MM.1S (cell line): ENCODE results near the gene DNAJC28.

ENCODE experiments used
- EZH2 ChIP-seq: fragments of 300-600 bp; sonication (generic); optimal IDR thresholded peaks from 2 replicates; pipeline ENCODE3; 2017; ENCODE audit warnings: low read depth, mild to moderate bottlenecking, antibody characterized with exemption, low read length, mixed read lengths
- EZH2phosphoT487 ChIP-seq: fragments of 300-600 bp; sonication (generic); IDR thresholded peaks from 2 replicates; pipeline ENCODE4 v1.6.1; 2018; ENCODE audit warnings: antibody characterized with exemption, low read length
- TF ChIP-seq, protein P1 (sequence below): fragments of 300-600 bp; sonication (generic); IDR thresholded peaks from 2 replicates; pipeline ENCODE4 v1.5.1; 2016; ENCODE audit warnings: antibody characterized with exemption, low read length, mixed read lengths

DNA sequence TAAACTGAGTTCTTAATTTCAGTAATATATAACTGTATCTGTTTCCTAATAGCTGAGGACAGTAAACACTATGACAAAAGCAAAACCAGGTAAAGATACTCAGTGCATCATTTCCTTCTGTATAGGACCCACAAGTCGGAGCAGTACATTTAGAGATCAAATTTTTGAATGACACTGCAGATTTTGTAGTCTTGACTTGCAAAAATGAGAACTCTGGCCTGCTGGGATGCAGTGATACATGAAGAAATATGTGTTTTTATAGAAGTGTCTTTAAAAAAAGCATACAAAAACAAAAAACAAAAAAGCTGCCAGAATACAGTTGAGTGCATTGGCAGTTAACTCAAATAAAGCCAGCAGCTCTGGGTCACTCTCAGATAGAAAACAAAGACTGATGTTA, 31.4 kb upstream of the DNAJC28 start:
- TF ChIP-seq, protein P1, sequence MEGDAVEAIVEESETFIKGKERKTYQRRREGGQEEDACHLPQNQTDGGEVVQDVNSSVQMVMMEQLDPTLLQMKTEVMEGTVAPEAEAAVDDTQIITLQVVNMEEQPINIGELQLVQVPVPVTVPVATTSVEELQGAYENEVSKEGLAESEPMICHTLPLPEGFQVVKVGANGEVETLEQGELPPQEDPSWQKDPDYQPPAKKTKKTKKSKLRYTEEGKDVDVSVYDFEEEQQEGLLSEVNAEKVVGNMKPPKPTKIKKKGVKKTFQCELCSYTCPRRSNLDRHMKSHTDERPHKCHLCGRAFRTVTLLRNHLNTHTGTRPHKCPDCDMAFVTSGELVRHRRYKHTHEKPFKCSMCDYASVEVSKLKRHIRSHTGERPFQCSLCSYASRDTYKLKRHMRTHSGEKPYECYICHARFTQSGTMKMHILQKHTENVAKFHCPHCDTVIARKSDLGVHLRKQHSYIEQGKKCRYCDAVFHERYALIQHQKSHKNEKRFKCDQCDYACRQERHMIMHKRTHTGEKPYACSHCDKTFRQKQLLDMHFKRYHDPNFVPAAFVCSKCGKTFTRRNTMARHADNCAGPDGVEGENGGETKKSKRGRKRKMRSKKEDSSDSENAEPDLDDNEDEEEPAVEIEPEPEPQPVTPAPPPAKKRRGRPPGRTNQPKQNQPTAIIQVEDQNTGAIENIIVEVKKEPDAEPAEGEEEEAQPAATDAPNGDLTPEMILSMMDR = no peak
- TF ChIP-seq EZH2 (no peak), EZH2phosphoT487 (no peak)
